Measurements from ENCODE around the gene ATXN2L.

DNA sequence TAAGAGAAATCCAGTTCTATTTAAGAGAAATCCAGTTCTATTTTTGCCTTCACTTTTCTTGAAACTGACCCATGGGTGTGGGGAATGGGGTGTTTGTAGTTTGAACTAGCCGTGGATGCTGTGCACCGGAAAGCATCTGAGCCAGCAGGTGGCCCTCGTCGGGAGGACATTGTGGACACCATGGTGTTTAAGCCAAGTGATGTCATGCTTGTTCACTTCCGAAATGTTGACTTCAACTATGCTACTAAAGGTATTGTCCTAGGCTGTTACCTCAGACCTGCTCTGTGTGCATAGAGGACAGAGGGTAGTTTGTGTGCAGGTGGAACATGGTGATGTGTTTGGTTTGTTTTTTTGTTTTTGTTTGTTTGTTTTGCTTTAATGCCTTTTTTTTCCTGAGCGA lies 3.3 kb downstream of the ATXN2L start:
- TF ChIP-seq, protein P1, sequence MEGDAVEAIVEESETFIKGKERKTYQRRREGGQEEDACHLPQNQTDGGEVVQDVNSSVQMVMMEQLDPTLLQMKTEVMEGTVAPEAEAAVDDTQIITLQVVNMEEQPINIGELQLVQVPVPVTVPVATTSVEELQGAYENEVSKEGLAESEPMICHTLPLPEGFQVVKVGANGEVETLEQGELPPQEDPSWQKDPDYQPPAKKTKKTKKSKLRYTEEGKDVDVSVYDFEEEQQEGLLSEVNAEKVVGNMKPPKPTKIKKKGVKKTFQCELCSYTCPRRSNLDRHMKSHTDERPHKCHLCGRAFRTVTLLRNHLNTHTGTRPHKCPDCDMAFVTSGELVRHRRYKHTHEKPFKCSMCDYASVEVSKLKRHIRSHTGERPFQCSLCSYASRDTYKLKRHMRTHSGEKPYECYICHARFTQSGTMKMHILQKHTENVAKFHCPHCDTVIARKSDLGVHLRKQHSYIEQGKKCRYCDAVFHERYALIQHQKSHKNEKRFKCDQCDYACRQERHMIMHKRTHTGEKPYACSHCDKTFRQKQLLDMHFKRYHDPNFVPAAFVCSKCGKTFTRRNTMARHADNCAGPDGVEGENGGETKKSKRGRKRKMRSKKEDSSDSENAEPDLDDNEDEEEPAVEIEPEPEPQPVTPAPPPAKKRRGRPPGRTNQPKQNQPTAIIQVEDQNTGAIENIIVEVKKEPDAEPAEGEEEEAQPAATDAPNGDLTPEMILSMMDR (IDR thresholded peaks at IDR 0.05): no peak; the same call in 1 of the 2 replicates
- TF ChIP-seq SIN3A (IDR thresholded peaks at IDR 0.05; ENCODE audit: borderline replicate concordance, insufficient read depth, low read depth, low read length): no peak

Measured in Panc1 (cell line).